Mucosa of gallbladder (tissue), 1 donor: ENCODE results near the gene PBX1. TPM values are rescaled to one million over a fixed set of nuclear protein-coding genes. Genes with fewer than 3 reads are reported as not detected.

Source experiments
- DNase-seq: peaks from one replicate; pipeline ENCODE4 v3.0.0-alpha.2; 2020; ENCODE audit warnings: low spot score
- total RNA-seq: library from RNA; stranded (reverse); gene quantifications from one replicate; pipeline ENCODE4 v1.2.1, GENCODE V29; 2021
- donor health status: DM: no; HTN: no; CAD: no.

PBX1 gene
- total RNA-seq, 1 donor from 2014 or later: 175 TPM

DNA sequence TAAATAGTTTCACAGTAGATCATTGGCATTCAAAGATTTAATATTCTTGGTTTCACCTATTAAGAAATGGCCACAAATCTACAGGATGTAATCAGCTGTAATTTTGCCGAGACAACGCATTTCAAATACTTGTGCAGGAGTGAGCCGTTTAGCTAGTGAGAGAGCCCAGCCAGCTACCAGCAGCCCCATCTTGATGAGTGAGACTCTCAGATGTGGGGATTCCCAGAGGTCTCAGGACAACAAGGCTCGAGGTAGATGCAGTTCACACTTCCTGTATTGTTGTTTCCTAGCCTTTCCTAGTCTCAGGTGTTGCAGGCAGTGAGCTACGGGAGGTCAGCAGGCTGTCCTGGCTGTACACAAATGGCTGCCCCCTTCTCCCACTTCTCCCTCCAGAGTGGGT is 108.6 kb downstream of the PBX1 start:
- no peak for DNase-seq

GRCh38 chr1:164668491-164669400 is 109.8 kb downstream of the PBX1 start:
- peak; percentile 66 for DNase-seq

DNA sequence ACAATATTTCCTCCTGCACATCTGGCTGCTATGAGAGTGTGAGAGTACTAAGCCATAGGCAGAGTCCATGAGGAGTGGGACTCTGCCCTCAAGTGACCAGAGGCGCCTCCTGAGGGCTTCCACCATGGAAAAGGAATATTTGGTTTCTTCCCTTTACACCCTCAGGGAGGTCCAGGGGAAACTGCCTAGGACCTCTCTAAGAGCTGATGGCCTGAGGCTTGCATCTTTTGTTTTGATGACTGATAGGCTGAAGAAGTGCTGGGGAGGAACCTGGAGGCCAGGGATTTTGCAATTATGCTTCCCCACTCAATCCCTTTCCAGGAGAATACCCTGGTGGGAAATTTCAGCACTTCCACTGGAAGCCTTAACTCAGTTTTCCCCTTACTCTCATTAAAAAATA is 111.0 kb downstream of the PBX1 start:
- no peak for DNase-seq

DNA sequence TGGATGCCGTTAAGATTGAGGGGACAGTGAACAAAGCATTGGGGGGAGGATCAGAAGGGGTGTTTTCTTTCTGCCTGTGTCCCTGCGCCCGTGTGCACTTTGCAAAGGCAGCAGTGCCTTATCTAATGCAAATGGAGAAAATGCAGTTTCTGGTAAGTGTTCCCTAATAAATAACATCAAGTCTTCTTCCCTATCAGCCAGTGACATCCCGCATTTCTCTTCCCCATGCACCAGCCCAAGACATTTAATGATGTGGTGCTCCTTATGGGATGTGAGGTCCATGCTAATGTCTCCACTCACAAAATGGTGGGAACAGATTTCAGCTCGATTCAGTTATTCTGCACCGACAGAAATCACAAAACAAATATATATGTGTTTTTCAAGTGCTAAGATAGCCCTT is 111.8 kb downstream of the PBX1 start:
- no peak for DNase-seq

- no peak for DNase-seq
These were observed 112.5 kb downstream of the PBX1 start for GRCh38 chr1:164671323-164671965.

DNA sequence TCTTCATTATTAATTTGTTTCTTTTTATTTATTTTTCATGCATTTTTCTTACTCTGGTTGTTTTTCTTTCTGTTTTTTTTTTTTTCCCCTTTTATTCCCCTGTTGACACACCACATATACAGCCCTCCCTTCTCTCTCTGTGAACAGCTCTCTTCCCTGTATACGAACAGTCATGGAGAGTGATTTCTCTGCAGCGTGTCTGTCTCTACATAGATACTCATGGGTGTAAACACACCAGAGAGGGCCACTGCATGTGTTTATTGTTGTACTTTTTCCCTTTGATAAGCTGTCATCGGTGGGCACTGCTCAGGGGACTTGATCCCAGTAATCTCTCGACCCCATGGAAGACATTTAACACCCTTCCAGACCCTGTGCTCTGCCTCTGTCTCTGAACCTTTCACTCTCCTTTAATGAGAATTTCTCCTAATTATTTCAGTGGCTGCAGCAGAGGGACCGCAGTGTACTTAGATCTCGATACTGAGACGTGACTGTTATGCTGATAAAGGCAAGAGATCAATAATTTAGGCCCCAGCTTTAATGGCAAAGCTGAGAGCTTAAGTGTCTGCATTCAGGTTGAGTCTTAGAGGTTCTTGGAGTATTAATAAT is 113.1 kb downstream of the PBX1 start:
- no peak for DNase-seq

- DNase-seq: no peak
These were observed 113.6 kb downstream of the PBX1 start for GRCh38 chr1:164672588-164672987.

DNA sequence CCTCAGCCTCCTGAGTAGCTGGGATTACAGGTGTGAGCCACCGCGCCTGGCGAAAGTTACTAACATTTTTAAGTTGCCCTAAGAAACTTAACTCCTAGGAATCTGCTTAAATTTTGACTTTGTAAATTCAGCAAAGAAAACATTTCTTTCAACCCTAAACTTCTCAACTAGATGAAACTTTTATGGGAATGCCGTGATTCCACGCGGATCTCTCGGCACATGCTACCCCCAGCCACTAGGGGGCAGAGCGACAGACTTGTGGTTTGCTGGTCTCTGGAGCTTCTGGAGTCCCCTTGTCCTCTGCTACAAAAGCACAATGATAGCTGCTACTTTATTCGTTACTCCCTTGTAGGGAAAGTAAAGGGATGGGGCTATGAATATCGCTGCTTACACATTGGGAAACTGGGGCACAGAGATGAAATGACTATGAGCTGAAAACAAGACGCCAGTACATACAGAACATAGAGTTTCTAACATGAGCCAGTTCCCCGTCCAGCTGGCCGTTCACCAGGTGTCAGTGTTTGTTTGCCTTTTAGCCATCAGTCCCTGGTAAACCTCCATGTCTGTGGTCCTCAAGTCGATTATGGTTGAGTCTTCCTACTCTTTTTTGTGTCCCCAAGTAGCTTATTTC is 114.7 kb downstream of the PBX1 start:
- no peak for DNase-seq

DNA sequence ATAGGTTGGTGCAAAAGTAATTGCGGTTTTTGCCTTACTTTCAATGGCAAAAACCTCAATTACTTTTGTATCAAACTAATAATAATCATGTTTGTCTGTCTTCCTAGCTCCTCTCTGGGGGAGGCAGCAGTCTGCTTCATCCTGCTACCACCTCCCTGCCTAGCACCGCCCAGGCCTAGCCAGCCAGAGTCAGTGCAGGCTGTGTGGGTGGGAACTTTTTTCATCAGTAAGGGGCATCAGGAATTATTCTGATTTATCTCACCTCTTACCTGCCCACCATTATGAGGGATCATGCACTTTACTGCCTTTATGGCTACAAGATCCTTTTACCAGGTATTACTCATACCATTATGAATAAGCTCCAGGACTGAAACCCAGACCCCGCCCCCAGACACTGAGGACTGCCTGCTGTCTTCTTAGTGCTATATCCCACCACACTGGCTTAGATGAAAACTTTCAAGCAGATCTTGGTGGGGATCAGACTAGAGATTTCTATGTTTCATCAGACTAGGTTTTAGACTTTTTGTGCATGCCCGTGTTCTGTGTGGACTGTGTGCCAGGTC is 116.4 kb downstream of the PBX1 start:
- DNase-seq: no peak

DNA sequence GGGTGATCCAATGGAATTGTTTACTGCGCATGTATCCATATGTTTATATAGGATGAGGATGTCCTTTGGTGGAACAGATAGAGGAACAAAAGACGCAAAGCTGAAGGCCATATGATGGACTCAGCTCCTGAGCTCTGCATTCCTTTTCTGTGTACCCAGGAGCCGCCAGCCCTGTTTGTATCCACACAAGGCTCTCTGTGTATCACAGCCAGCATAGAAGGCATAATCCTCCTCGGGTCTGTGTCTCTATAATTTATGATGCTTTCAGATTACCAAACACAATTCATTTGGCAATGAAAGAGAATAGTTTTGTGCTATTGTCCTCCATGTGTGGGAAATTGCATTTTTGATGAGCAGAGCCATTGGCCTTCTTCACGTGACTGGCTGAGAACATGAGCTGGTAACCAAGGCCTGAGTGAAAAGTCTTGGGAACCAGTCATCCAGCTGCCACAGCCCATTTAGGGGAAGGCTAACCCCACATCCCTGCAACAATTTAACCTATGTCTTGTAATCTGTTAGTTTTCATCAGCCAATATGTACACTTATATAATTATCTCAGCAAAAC is 119.2 kb downstream of the PBX1 start:
- no peak for DNase-seq

- DNase-seq: no peak
These were observed 123.6 kb downstream of the PBX1 start for GRCh38 chr1:164682570-164682969.

DNA sequence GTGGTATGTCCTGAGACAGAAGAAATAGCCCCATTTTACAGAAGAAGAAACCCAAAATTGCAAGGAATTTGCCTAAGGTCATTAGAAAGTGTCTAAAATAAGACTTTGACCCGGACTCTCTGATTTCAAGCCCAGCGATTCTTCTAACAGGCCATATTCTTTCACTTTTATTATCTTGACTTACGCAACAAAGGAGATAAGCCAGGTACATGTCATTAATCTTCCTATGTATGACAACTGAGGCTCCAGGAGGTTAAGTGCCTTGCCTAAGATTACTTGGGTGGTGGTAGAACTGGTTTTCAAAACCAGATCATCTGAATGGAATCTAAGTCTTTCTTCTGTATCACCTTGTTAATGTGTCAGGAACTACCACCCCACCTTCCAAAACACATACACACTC is 124.3 kb downstream of the PBX1 start:
- DNase-seq: peak; percentile 55

DNA sequence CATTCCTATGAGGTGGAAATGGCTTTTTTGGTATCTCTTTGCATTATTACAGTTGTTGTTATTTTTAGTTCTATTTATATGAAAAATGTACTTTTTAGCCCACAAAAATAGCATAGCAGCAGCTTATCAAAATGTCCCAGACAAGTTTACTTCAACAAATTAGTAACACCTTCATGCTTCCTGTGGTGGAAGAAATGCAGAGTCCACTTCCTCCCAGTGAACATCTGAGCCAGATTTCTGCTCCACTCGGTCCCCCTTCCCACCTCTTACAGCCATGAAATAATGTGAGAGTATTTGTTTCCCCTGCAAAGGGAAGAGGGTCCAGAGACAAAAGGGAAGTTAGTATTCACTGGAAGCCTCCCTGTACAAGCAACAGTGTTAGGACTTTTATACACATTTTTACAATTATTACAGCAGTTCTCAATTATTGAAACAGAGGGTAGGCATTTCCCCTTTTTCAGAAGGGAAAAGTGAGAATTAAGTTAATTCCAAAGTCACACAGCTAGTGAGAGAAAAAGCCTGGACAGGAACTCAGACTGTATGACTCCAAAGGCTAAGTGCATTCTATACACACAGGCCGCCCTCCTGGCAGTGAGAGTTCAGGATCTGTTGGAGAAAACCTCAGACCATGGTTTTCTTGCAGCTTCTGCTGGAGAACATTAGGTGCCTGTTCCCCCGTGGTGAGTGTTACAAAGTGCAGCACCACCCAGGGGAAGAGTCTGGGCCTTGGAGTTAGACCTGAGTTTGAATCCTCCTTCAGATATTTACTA is 126.5 kb downstream of the PBX1 start:
- no peak for DNase-seq

DNA sequence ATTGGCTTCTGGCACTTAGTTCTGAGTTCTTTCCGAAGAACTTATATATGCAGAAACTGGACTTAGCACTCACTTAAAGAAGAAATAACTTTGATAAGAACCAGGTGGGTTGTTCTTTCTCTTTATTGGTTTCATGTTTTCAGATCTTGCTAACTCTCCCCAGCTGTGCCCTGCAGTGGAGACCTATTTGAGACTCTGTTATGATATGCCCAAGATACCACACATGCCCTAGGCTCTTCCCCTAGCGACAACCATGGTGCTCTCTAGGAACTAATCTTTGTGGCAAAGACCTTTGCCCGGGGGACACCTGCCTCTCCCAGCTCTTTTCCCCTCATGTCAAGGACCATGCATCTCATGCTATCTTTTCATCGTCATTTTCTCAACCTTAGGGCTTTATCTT is 128.8 kb downstream of the PBX1 start:
- no peak for DNase-seq

DNA sequence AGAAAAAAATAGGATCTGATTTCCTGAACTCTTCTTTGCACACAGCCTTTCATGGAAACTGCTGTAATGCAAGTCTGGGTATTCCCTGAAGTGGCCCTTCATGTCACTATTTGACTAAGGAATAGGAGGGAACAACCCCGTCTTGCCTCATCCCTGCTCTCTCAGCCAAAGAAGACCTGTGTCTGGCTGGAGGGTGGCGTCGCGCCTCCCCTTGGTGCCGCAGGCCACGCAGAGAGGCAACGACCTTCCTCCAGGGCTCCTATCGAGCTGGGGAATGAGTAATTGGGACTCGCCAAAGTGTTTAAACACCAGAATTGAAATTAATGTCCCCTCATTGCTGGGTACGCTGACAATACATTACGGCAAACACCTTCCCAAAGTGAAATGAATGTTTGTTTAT is 129.8 kb downstream of the PBX1 start:
- DNase-seq: no peak

DNA sequence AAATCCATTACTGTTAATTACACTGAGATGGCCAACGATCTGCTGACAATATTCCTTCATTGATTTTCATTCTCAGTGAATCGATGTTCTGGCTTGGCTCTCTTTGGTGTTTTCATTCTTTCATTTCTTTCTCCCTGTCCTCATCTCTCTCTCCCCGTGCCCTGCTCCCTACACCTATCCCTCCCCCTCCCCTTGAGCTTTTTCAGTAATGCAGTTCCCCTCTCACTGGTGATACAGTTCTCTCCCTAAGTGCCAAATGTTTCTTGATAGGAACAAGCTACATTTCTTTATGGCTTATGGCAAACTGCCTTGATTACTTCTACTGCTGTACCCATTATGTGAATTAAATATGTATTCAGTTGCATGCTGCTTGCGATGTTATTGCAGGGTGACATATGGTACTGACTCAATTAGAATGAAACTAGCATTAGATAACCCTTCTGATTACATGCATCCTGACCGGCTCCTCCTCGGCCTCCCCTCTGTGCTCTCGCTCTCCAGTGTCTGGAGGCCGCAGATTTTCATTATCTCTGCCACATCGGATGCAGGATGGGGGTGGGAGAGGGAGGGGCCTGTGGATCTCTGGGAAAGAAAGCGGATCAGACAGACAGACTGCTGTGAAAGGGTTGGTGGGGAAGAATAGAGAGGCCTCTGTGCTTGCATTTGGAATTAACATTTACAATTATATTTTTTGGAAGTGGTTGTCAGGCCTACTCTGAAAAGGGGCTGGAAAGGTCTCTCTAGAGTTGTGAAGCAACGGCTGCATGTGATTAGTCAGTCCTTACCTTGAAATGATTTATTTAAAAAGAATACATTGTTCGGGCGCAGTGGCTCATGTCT is 130.9 kb downstream of the PBX1 start:
- DNase-seq: no peak

- DNase-seq: no peak
These were observed 133.4 kb downstream of the PBX1 start for GRCh38 chr1:164692420-164692819.

DNA sequence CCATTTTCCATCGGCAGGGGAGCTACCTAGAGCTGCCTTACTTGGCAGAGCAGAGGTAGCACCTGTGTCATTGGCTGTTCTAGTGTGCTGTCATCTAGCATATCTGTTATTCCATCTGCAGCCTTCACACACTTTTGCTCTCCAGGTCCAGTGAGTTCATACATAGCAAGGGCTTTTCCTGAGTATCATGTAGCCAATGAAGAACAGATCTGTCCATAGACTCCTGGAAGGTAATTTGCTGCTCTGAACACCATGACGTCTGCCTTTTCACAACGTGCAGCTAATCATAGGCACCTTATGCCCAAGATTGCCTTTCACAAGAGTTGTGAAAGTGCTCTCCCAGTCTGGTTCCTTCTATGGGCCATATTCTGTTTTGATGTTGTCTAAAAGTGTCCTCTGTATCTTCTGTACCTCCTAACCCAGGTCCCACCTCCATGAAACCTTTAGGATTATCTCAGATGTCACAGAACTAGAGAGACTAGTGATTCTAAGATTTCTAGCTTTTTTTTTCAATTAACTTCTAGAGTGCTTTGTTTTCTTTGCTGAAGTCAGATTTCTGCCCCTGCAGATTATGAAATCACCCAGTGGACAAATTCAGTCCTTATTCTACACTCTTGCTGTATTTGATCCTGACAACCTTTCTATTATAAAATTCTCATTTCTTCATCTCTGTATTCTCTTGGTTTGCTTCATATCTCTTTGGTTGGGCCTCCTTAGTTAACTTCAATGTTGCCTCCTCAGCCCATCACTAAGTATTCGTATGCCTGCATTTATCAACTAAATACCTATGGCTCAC is 134.8 kb downstream of the PBX1 start:
- no peak for DNase-seq

- no peak for DNase-seq
These were observed 135.5 kb downstream of the PBX1 start for GRCh38 chr1:164694505-164694904.
